GM19372 (cell line): ENCODE measurements around the gene CCDC80.

Experiments
- ATAC-seq: cut with Tn5 transposase; IDR thresholded peaks from one replicate; pipeline ENCODE4 v1.9.1; 2021; ENCODE audit warnings: mild to moderate bottlenecking, low read depth, moderate library complexity; ENCODE audit not compliant: unreplicated experiment

CCDC80 gene

DNA sequence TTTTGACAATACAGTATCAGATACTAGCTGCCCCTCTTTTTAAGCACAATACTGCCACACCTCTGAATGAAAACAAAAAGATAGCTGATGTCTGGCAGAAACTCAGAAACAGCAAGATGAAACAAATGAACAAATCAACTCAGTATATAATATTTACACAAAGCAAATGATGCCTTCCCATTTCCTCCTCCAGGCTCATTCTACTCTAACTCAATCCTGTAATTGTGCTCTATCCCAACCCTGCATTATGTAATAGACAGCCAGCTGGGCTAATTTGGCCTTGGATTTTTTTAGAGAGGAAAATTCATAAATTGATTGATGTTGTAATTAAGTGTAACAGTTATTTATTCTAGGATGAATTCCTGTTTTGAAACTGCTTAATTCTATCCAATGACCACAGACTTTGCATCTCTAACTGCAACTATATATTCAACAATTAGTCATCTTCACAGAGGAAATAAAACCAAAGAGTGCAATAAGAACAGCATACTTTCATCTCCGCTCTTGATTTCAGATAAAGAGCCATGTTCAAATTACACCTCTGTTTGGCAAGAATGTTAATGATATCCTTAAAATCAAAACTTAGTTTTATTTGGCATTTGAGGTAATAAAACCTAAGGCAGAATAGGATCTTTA, 85.3 kb downstream of the CCDC80 start:
- ATAC-seq = no peak

- no peak for ATAC-seq
Measured at GRCh38 chr3:112550859-112551258, 90.1 kb downstream of the CCDC80 start.
